ENCODE results near the gene MRTFA.
A peak's percentile ranks its signal among the peaks of the same experiment; 100 is the strongest.
"Not testable (repeated sequence)": the region's sequence is repeated elsewhere in the genome, so short reads cannot be mapped to it uniquely, and the experiment has no call there.

The MRTFA gene

DNA sequence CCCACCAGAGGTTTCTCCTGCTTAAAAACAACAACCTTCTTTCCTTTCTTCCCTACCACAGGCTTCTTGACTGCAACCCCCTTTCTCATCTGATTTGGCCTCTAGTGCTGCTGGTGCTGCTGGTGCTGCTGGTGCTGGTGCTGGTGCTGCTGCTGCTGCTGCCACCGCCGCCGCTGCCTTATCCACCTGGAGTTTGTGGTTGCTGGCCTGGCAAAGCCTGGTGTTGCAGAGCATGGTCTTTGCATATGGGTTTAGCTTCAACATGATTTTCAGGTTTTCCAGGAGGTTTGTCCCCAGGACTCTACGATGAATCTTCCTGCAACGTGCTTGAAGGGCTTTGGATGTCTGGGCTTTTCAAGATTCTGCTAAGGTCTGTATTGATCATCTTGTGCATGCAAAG is 49.7 kb downstream of the MRTFA start:
- no peak for DNase-seq (ENCODE audit: low spot score)
- H3K27ac ChIP-seq, result peak overlapping the region; percentile 58
- ChIA-PET POLR2A (ENCODE audit: low non-redundant PET) (no interaction called here), CTCF (interaction anchor here (0.7 kb wide), 1 partner anchor 25 kb away, joined by 3 read pairs; no protein-coding TSS in a partner anchor)
- TF ChIP-seq, protein P1, sequence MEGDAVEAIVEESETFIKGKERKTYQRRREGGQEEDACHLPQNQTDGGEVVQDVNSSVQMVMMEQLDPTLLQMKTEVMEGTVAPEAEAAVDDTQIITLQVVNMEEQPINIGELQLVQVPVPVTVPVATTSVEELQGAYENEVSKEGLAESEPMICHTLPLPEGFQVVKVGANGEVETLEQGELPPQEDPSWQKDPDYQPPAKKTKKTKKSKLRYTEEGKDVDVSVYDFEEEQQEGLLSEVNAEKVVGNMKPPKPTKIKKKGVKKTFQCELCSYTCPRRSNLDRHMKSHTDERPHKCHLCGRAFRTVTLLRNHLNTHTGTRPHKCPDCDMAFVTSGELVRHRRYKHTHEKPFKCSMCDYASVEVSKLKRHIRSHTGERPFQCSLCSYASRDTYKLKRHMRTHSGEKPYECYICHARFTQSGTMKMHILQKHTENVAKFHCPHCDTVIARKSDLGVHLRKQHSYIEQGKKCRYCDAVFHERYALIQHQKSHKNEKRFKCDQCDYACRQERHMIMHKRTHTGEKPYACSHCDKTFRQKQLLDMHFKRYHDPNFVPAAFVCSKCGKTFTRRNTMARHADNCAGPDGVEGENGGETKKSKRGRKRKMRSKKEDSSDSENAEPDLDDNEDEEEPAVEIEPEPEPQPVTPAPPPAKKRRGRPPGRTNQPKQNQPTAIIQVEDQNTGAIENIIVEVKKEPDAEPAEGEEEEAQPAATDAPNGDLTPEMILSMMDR (conservative IDR thresholded peaks at IDR 0.05; ENCODE audit: low read depth), result no peak

DNA sequence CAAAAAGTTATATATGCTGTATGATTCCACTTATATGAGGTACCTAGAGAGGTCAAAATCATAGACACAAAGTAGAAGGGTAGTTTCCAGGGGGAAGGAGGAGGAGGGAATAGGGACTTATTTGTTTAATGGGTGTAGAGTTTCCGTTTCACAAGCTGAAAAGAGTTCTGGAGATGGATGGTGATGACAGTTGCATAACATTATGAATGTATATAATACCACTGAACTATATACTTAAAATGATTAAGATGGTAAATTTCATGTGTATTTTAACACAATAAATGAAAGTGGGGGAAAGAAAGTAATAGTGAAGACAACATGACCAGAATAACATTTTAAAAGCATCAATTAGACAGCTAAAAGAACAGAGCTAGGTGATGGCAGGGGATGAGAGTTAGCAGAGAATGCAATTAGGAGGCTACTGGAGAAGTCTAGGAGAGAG is 51.2 kb downstream of the MRTFA start:
- POLR2A ChIA-PET (ENCODE audit: low non-redundant PET), result no interaction called here
- DNase-seq (ENCODE audit: low spot score), result no peak
- CTCF ChIA-PET, result interaction anchor here (0.6 kb wide), 1 partner anchor 511 kb away, joined by 3 read pairs; no protein-coding TSS in a partner anchor
- no peak overlapping the region for H3K27ac ChIP-seq
- TF ChIP-seq, protein P1 (conservative IDR thresholded peaks at IDR 0.05; ENCODE audit: low read depth), result no peak

DNA sequence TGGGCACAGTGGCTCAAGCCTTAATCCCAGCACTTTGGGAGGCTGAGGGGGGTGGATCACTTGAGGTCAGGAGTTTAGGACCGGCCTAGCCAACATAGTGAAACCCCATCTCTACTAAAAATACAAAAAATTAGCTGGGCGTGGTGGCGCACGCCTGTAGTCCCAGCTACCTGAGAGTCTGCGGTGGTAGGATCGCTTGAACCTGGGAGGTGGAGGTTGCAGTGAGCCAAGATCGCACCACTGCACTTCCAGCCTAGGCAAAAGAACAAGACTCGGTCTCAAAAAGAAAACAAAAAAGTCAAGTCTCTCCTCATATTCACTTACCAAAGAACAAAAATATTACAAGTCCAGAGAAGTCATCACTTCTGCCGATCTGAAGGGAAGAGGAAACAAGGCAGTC is 51.8 kb downstream of the MRTFA start:
- H3K27ac ChIP-seq; DNase-seq (ENCODE audit: low spot score); CTCF ChIA-PET; POLR2A ChIA-PET (ENCODE audit: low non-redundant PET): not testable (repeated sequence)

DNA sequence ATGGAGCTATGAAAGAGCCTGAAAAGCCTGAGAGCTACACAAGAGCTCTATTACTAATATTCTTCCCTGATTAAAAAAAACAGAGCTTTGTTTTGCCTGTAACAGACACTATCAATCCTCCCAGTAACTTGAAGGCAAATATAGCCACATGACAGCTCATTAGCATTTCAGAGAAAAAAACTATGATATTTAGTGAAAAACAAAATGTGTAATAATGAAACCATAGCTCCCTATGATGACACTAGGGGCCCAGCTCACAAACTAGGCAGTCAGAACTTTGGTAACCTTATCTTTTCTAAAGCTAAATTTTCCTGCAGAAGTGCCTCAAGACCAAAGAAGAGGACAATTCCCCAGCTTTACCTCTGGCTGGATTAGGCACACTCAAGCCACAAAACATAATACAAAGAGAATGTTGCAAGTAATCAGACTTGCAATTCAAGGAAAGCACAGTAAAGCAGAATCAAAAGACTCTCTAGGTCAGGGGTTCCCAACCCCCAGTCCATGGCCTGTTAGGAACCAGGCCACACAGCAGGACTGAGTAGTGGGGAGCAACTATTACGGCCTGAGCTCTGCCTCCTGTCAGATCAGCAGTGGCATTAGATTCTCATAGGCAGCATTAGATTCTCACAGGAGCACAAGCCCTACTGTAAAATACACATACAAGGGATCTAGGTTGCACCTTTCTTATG is 53.3 kb downstream of the MRTFA start:
- ChIA-PET CTCF (interaction anchor here (0.5 to 0.7 kb wide), 2 partner anchors 15 to 17 kb away, joined by 3 to 5 read pairs; no protein-coding TSS in a partner anchor), POLR2A (ENCODE audit: low non-redundant PET) (no interaction called here)
- H3K27ac ChIP-seq, result no peak overlapping the region
- TF ChIP-seq, protein P1 (conservative IDR thresholded peaks at IDR 0.05; ENCODE audit: low read depth), result no peak
- DNase-seq (ENCODE audit: low spot score), result no peak

DNA sequence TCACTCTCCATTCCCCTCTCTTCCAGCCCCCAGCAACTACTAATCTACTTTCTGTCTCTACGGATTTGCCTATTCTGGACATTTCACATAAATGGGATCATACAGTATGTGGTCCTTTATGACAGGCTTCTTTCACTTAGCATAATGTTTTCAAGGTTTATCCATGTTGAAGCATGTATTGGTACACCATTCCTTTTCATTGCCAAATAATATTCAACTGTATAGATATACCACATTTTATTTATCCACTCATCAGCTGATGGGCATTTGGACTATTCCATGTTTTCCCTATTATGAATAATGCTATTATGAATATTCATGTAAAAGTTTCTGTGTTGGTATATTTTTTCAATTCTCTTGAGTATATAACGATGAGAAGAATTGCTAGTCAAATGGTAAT is 54.5 kb downstream of the MRTFA start:
- CTCF ChIA-PET, result no interaction called here
- no peak for DNase-seq (ENCODE audit: low spot score)
- POLR2A ChIA-PET (ENCODE audit: low non-redundant PET), result no interaction called here
- TF ChIP-seq, protein P1 (conservative IDR thresholded peaks at IDR 0.05; ENCODE audit: low read depth), result no peak
- H3K27ac ChIP-seq, result no peak overlapping the region

DNA sequence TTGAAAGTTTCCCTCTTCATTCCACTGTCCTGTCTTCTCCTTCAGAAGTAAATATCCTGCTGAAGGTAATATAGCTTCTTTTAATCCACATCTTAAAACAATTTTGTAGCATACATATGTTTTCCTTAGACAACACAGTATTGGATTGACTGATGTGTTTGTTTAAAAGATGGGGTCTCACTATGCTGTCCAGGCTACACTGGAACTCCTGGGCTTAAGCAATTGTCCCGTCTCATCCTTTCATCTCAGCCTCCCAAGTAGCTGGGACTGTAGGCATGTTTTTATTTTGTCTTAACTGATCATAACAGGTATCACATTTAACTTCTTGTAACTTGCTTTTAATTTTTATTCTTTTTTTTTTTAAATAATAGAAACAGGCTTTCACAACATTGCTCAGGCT is 55.9 kb downstream of the MRTFA start:
- TF ChIP-seq, protein P1 (conservative IDR thresholded peaks at IDR 0.05; ENCODE audit: low read depth), result no peak
- CTCF ChIA-PET, result interaction anchor here (0.6 kb wide), 1 partner anchor 144 kb away, joined by 3 read pairs; no protein-coding TSS in a partner anchor
- no peak overlapping the region for H3K27ac ChIP-seq
- POLR2A ChIA-PET (ENCODE audit: low non-redundant PET), result no interaction called here
- DNase-seq (ENCODE audit: low spot score), result no peak

DNA sequence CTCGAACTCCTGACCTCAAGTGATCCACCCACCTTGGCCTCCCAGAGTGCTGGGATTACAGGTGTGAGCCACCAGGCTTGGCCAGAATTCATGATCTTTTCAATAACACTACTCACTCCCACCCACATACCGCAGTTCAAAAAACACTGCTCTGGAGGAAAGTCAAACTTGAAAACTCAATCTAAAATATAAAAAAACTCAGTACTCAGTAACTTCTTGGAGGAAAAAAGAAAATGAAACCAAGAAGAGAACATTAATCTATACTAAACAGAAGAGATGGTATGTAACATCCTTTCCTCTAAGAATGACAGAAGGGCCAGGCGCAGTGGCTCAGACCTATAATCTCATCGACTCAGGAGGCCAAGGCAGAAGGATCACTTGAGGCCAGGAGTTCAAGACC is 58.3 kb downstream of the MRTFA start:
- no peak overlapping the region for H3K27ac ChIP-seq
- TF ChIP-seq, protein P1 (conservative IDR thresholded peaks at IDR 0.05; ENCODE audit: low read depth), result no peak
- ChIA-PET CTCF (no interaction called here), POLR2A (ENCODE audit: low non-redundant PET) (no interaction called here)
- no peak for DNase-seq (ENCODE audit: low spot score)
